ENCODE data around the gene RRAGD.
"Not testable (repeated sequence)": the region's sequence is repeated elsewhere in the genome, so short reads cannot be mapped to it uniquely, and the experiment has no call there.

RRAGD gene

DNA sequence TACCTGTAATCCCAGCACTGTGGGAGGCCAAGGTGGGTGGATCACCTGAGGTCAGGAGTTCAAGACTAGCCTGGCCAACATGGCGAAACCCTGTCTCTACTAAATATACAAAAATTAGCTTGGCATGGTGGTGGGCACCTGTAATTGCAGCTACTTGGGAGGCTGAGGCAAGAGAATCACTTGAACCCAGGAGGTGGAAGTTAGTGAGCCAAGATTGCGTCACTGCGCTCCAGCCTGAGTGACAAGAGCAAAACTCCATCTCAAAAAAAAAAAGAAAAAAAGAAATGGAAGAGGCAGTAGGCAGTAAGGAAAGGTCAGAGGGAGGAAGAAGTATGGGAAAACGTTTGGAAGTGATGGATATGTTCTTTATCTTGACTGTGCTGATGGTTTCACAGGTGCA, 14.2 kb downstream of the RRAGD start:
- H3K79me2 ChIP-seq (ENCODE audit: control insufficient read depth, insufficient read depth, low read length, unreplicated experiment); H3K36me3 ChIP-seq (ENCODE audit: insufficient read depth, low read length); H2AFZ ChIP-seq (ENCODE audit: low read length, unreplicated experiment); H3K27ac ChIP-seq (ENCODE audit: low read depth, low read length); H3K4me3 ChIP-seq (ENCODE audit: low read depth, low read length); H3K4me1 ChIP-seq (ENCODE audit: control insufficient read depth, insufficient read depth, low read length, unreplicated experiment): not testable (repeated sequence)
- peaks cover 34% of the 10 kb centered on the region for H3K27me3 ChIP-seq (ENCODE audit: insufficient read depth, low read length)

DNA sequence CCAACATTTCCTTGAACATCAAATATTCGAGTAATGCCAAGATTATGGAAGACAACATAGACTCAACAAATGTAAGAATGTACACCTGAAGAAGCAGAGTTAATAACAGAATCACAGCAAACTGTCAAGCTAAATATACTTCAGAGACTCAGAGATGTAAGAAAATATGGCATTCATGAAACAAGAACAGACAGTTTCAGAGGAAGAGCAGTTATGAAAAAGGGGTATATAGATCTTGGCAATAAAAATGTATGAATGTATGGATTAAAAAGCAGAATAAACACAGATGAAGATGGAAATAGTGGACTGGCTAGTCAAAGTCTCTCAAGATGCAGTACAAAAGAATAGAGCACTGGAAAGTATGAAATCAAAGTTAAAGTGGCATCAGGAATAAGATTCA, 18.4 kb downstream of the RRAGD start:
- no peaks in the 10 kb centered on the region for H3K36me3 ChIP-seq (ENCODE audit: insufficient read depth, low read length)
- H3K4me3 ChIP-seq (ENCODE audit: low read depth, low read length): no peak overlapping the region
- H2AFZ ChIP-seq (ENCODE audit: low read length, unreplicated experiment): no peak overlapping the region
- no peaks in the 10 kb centered on the region for H3K79me2 ChIP-seq (ENCODE audit: control insufficient read depth, insufficient read depth, low read length, unreplicated experiment)
- H3K27ac ChIP-seq (ENCODE audit: low read depth, low read length): no peak overlapping the region
- no peaks in the 10 kb centered on the region for H3K4me1 ChIP-seq (ENCODE audit: control insufficient read depth, insufficient read depth, low read length, unreplicated experiment)
- H3K27me3 ChIP-seq (ENCODE audit: insufficient read depth, low read length): peaks cover 47% of the 10 kb centered on the region

GRCh38 chr6:89392823-89393222, 19.2 kb downstream of the RRAGD start:
- Histone ChIP-seq H3K27me3 (ENCODE audit: insufficient read depth, low read length) (peaks cover 43% of the 10 kb centered on the region), H3K79me2 (ENCODE audit: control insufficient read depth, insufficient read depth, low read length, unreplicated experiment) (no peaks in the 10 kb centered on the region), H3K4me1 (ENCODE audit: control insufficient read depth, insufficient read depth, low read length, unreplicated experiment) (no peaks in the 10 kb centered on the region), H3K36me3 (ENCODE audit: insufficient read depth, low read length) (no peaks in the 10 kb centered on the region), H3K4me3 (ENCODE audit: low read depth, low read length) (no peak overlapping the region), H3K27ac (ENCODE audit: low read depth, low read length) (no peak overlapping the region), H2AFZ (ENCODE audit: low read length, unreplicated experiment) (no peak overlapping the region)

GRCh38 chr6:89388846-89389245, 23.2 kb downstream of the RRAGD start:
- no peaks in the 10 kb centered on the region for H3K4me1 ChIP-seq (ENCODE audit: control insufficient read depth, insufficient read depth, low read length, unreplicated experiment)
- H3K27ac ChIP-seq (ENCODE audit: low read depth, low read length): no peak overlapping the region
- H2AFZ ChIP-seq (ENCODE audit: low read length, unreplicated experiment): no peak overlapping the region
- no peaks in the 10 kb centered on the region for H3K79me2 ChIP-seq (ENCODE audit: control insufficient read depth, insufficient read depth, low read length, unreplicated experiment)
- peaks cover 23% of the 10 kb centered on the region for H3K27me3 ChIP-seq (ENCODE audit: insufficient read depth, low read length)
- H3K36me3 ChIP-seq (ENCODE audit: insufficient read depth, low read length): no peaks in the 10 kb centered on the region
- H3K4me3 ChIP-seq (ENCODE audit: low read depth, low read length): no peak overlapping the region

DNA sequence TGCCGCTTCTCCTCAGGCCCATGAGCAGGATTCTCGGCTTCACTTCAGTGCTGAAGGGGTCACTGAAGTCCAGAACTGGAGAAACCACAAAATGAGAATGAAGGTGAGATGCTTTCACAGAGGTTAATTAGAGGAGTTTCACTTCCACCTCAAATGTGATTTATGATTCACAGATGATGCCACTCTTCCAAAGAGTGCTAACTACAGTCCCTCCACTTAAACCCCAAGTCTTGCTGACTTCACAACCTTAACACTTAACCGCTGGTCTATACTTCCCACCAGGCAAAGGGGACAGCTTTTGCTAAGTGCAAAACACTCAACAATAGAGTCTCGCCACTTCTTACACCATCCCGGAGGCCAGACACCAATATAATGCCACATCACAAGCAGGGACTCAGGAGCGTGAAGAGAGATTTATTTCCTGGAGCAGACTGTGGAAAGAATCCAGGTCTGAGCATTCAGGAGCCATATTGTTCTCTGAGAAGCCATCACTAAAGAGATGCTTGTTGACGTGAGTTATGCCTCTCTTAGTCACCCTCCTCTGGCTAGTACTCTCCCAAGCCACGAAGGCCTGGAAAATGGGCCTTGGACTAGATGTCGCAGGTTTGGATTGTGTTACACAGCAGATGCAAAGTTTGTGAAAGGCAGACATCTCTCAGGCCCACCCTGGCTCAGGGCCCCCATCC, 24.4 kb downstream of the RRAGD start:
- Histone ChIP-seq H3K4me1 (ENCODE audit: control insufficient read depth, insufficient read depth, low read length, unreplicated experiment) (no peaks in the 10 kb centered on the region), H3K4me3 (ENCODE audit: low read depth, low read length) (no peak overlapping the region), H3K36me3 (ENCODE audit: insufficient read depth, low read length) (no peaks in the 10 kb centered on the region), H3K27me3 (ENCODE audit: insufficient read depth, low read length) (peaks cover 19% of the 10 kb centered on the region), H3K79me2 (ENCODE audit: control insufficient read depth, insufficient read depth, low read length, unreplicated experiment) (no peaks in the 10 kb centered on the region), H2AFZ (ENCODE audit: low read length, unreplicated experiment) (no peak overlapping the region), H3K27ac (ENCODE audit: low read depth, low read length) (no peak overlapping the region)

- Histone ChIP-seq H3K79me2 (ENCODE audit: control insufficient read depth, insufficient read depth, low read length, unreplicated experiment) (no peaks in the 10 kb centered on the region), H3K4me1 (ENCODE audit: control insufficient read depth, insufficient read depth, low read length, unreplicated experiment) (no peaks in the 10 kb centered on the region), H3K36me3 (ENCODE audit: insufficient read depth, low read length) (no peaks in the 10 kb centered on the region), H3K27me3 (ENCODE audit: insufficient read depth, low read length) (peaks cover 18% of the 10 kb centered on the region), H3K4me3 (ENCODE audit: low read depth, low read length) (no peak overlapping the region), H2AFZ (ENCODE audit: low read length, unreplicated experiment) (no peak overlapping the region), H3K27ac (ENCODE audit: low read depth, low read length) (no peak overlapping the region)
Measured at GRCh38 chr6:89386917-89387491, 25.1 kb downstream of the RRAGD start.

DNA sequence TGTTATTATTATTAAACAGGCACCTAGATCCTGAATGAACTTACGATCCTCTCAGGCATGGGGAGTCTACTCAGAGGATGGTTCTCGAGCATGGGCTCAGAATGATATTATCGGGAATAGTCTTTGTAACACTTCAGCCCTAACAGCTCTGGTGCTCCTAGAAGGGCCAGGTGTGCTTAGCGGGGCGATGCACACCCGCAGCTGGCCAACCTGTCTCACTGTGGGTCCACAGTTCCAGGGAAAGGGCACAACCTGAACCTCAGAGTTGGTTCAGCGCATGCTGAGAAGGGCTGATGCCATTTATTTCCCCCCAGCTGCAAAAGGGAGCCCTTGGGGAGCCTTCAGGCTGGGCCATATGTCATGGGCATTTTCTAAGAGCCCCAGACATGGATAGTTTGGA, 26.2 kb downstream of the RRAGD start:
- H3K4me3 ChIP-seq (ENCODE audit: low read depth, low read length): no peak overlapping the region
- H3K36me3 ChIP-seq (ENCODE audit: insufficient read depth, low read length): no peaks in the 10 kb centered on the region
- H3K79me2 ChIP-seq (ENCODE audit: control insufficient read depth, insufficient read depth, low read length, unreplicated experiment): no peaks in the 10 kb centered on the region
- no peak overlapping the region for H3K27ac ChIP-seq (ENCODE audit: low read depth, low read length)
- H2AFZ ChIP-seq (ENCODE audit: low read length, unreplicated experiment): no peak overlapping the region
- no peaks in the 10 kb centered on the region for H3K4me1 ChIP-seq (ENCODE audit: control insufficient read depth, insufficient read depth, low read length, unreplicated experiment)
- peaks cover 28% of the 10 kb centered on the region for H3K27me3 ChIP-seq (ENCODE audit: insufficient read depth, low read length)

DNA sequence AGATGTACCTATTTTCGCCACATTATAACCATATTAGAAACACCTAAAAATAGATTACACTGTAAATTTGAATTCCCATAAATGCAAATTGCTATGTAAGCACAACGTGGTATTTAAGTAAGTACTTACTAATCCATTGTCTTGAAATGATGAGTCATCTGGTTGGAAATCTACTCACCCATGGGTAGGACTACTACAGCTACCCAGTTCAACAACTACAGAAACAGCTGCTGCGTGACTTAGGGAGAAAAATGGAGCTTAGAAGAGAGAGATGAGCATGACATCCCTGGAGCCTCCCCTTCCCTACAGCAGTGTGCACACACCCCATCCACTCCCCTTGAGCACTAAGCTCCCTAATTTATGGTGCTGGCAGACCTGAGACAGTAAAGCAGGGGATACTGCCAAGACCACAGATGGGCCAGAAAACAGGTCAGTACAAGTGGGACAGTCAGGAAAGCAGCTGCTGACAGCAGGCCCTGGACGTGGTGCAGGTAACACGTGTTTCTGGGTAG, 26.9 kb downstream of the RRAGD start:
- no peaks in the 10 kb centered on the region for H3K79me2 ChIP-seq (ENCODE audit: control insufficient read depth, insufficient read depth, low read length, unreplicated experiment)

GRCh38 chr6:89381031-89381430, 31.0 kb downstream of the RRAGD start:
- H2AFZ ChIP-seq (ENCODE audit: low read length, unreplicated experiment): no peak overlapping the region
- no peaks in the 10 kb centered on the region for H3K79me2 ChIP-seq (ENCODE audit: control insufficient read depth, insufficient read depth, low read length, unreplicated experiment)
- no peak overlapping the region for H3K4me3 ChIP-seq (ENCODE audit: low read depth, low read length)
- no peaks in the 10 kb centered on the region for H3K36me3 ChIP-seq (ENCODE audit: insufficient read depth, low read length)
- H3K27me3 ChIP-seq (ENCODE audit: insufficient read depth, low read length): peaks cover 33% of the 10 kb centered on the region
- H3K4me1 ChIP-seq (ENCODE audit: control insufficient read depth, insufficient read depth, low read length, unreplicated experiment): no peaks in the 10 kb centered on the region
- no peak overlapping the region for H3K27ac ChIP-seq (ENCODE audit: low read depth, low read length)

More for the DNA sequence above, 26.9 kb downstream of the RRAGD start:
- H3K4me1 ChIP-seq (ENCODE audit: control insufficient read depth, insufficient read depth, low read length, unreplicated experiment): no peaks in the 10 kb centered on the region
- H3K27ac ChIP-seq (ENCODE audit: low read depth, low read length): no peak overlapping the region
- no peak overlapping the region for H2AFZ ChIP-seq (ENCODE audit: low read length, unreplicated experiment)
- H3K4me3 ChIP-seq (ENCODE audit: low read depth, low read length): no peak overlapping the region
- H3K27me3 ChIP-seq (ENCODE audit: insufficient read depth, low read length): peaks cover 27% of the 10 kb centered on the region
- no peaks in the 10 kb centered on the region for H3K36me3 ChIP-seq (ENCODE audit: insufficient read depth, low read length)

GRCh38 chr6:89379281-89379680, 32.8 kb downstream of the RRAGD start:
- no peak overlapping the region for H2AFZ ChIP-seq (ENCODE audit: low read length, unreplicated experiment)
- no peak overlapping the region for H3K27ac ChIP-seq (ENCODE audit: low read depth, low read length)
- peaks cover 33% of the 10 kb centered on the region for H3K27me3 ChIP-seq (ENCODE audit: insufficient read depth, low read length)
- H3K4me3 ChIP-seq (ENCODE audit: low read depth, low read length): no peak overlapping the region
- no peaks in the 10 kb centered on the region for H3K79me2 ChIP-seq (ENCODE audit: control insufficient read depth, insufficient read depth, low read length, unreplicated experiment)
- no peaks in the 10 kb centered on the region for H3K36me3 ChIP-seq (ENCODE audit: insufficient read depth, low read length)
- no peaks in the 10 kb centered on the region for H3K4me1 ChIP-seq (ENCODE audit: control insufficient read depth, insufficient read depth, low read length, unreplicated experiment)

DNA sequence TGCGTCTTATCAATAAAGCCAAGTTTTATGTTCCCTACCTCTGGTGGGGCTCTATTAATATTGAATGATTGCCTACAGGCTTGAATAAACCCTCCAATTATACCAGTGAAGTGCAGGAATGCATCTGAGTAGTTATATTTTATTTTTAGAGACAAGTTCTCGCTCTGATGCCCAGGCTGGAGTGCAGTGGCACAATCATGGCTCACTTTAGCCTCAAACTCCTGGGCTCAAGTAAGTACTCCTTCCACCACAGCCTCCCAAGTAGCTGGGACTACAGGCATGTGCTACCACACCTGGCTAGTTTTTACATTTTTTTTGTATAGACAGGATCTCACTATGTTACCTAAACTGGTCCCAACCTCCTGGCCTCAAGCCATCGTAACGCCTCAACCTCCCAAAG, 33.4 kb downstream of the RRAGD start:
- no peaks in the 10 kb centered on the region for H3K79me2 ChIP-seq (ENCODE audit: control insufficient read depth, insufficient read depth, low read length, unreplicated experiment)
- H2AFZ ChIP-seq (ENCODE audit: low read length, unreplicated experiment): no peak overlapping the region
- H3K27ac ChIP-seq (ENCODE audit: low read depth, low read length): no peak overlapping the region
- H3K4me1 ChIP-seq (ENCODE audit: control insufficient read depth, insufficient read depth, low read length, unreplicated experiment): no peaks in the 10 kb centered on the region
- H3K36me3 ChIP-seq (ENCODE audit: insufficient read depth, low read length): no peaks in the 10 kb centered on the region
- H3K27me3 ChIP-seq (ENCODE audit: insufficient read depth, low read length): peaks cover 33% of the 10 kb centered on the region
- H3K4me3 ChIP-seq (ENCODE audit: low read depth, low read length): no peak overlapping the region
